PC-3 (cell line): ENCODE results near the gene ACTR10.

ENCODE experiments used
- CTCF ChIP-seq: fragments of 300-600 bp; sonication (generic); conservative IDR thresholded peaks from 2 replicates; pipeline ENCODE4 v1.5.1; 2017; ENCODE audit warnings: antibody characterized with exemption, low read depth, mild to moderate bottlenecking, low read length
- EZH2 ChIP-seq: fragments of 300-600 bp; sonication (generic); IDR thresholded peaks from one replicate; pipeline ENCODE4 v1.6.1; 2017; ENCODE audit warnings: antibody characterized with exemption, mild to moderate bottlenecking, low read length; ENCODE audit not compliant: unreplicated experiment
- EZH2phosphoT487 ChIP-seq: fragments of 300-600 bp; sonication (generic); IDR thresholded peaks from 2 replicates; pipeline ENCODE4 v1.6.1; 2018; ENCODE audit warnings: mild to moderate bottlenecking, antibody characterized with exemption, low read length, borderline replicate concordance

DNA sequence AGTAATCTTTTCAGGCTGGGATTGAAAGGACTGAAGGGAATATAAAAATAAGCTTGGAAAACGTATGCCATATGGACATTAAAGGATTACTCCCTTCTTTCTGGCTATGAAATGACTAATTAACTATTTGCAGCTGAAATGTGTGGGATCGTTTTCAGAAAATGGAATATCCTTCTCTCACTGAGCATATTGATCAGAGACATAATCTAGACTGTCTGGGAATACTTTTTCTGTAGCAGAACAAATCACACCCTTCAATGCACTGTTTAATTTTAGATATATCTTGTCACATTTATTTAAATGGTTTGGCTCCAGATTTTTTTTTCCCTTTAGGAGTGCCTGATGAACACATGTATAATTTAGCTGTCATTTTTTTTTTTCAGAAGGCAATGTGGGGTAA, 10.8 kb upstream of the ACTR10 start:
- no peak for TF ChIP-seq CTCF
- TF ChIP-seq EZH2phosphoT487 = no peak
- no peak for TF ChIP-seq EZH2
